ENCODE data around the gene GALNT8.
"Not testable (repeated sequence)": the region's sequence is repeated elsewhere in the genome, so short reads cannot be mapped to it uniquely, and the experiment has no call there.

Gene GALNT8

GRCh38 chr12:4719821-4720636, at the start of gene GALNT8:
Gene GALNT8, plus strand, starts transcription at chr12:4720400. Its CDS starts 278 bp downstream, at chr12:4720678.
- no peak for DNase-seq

GRCh38 chr12:4679711-4680110, 40.5 kb upstream of the GALNT8 start:
- no peak for DNase-seq

GRCh38 chr12:4681732-4682131, 38.5 kb upstream of the GALNT8 start:
- DNase-seq, result no peak

GRCh38 chr12:4685317-4685716, 34.9 kb upstream of the GALNT8 start:
- DNase-seq, result no peak

GRCh38 chr12:4690760-4691159, 29.4 kb upstream of the GALNT8 start:
- no peak for DNase-seq

- peak; percentile 3 for DNase-seq
Observed at GRCh38 chr12:4700621-4701026, 19.6 kb upstream of the GALNT8 start.

GRCh38 chr12:4701395-4702190, 18.6 kb upstream of the GALNT8 start:
- no peak for DNase-seq

- DNase-seq, result no peak
Observed at GRCh38 chr12:4703676-4704075, 16.5 kb upstream of the GALNT8 start.

GRCh38 chr12:4705824-4706223, 14.4 kb upstream of the GALNT8 start:
- DNase-seq, result no peak

- no peak for DNase-seq
Observed at GRCh38 chr12:4707306-4707705, 12.9 kb upstream of the GALNT8 start.

GRCh38 chr12:4710113-4710512, 10.1 kb upstream of the GALNT8 start:
- DNase-seq, result no peak

- DNase-seq, result no peak
Observed at GRCh38 chr12:4714879-4715278, 5.3 kb upstream of the GALNT8 start.

- DNase-seq, result no peak
Observed at GRCh38 chr12:4717806-4718205, 2.4 kb upstream of the GALNT8 start.

GRCh38 chr12:4720637-4720995, 416 bp downstream of the GALNT8 start:
- no peak for DNase-seq

- DNase-seq, result not testable (repeated sequence)
Observed at GRCh38 chr12:4721587-4721986, 1.4 kb downstream of the GALNT8 start.

- DNase-seq, result no peak
Observed at GRCh38 chr12:4723226-4723625, 3.0 kb downstream of the GALNT8 start.

GRCh38 chr12:4725057-4725456, 4.9 kb downstream of the GALNT8 start:
- no peak for DNase-seq

GRCh38 chr12:4734625-4735340, 14.6 kb downstream of the GALNT8 start:
- no peak for DNase-seq

- no peak for DNase-seq
Observed at GRCh38 chr12:4736091-4736490, 15.9 kb downstream of the GALNT8 start.

GRCh38 chr12:4738541-4738940, 18.3 kb downstream of the GALNT8 start:
- no peak for DNase-seq

GRCh38 chr12:4742416-4742970, 22.3 kb downstream of the GALNT8 start:
- DNase-seq, result no peak

GRCh38 chr12:4743046-4743445, 22.8 kb downstream of the GALNT8 start:
- DNase-seq, result no peak

GRCh38 chr12:4744709-4745108, 24.5 kb downstream of the GALNT8 start:
- no peak for DNase-seq
